Gastroesophageal sphincter (tissue), 4 donors: ENCODE measurements around the gene LRRFIP2. TPM values are rescaled to one million over a fixed set of nuclear protein-coding genes. Genes with fewer than 3 reads are reported as not detected.

Experiments
- ATAC-seq: fragments of 150-250 bp; one replicate; pipeline ENCODE4 v1.9.1; 2016; ENCODE audit warnings: mild to moderate bottlenecking, moderate library complexity
- H3K27ac ChIP-seq, 4 donors: fragments of 200-600 bp; sonication (generic) in 3 of 4; 1 replicate in 3 of 4; 2 replicates in 1 of 4; pipeline ENCODE4 v1.5.1; 2016 to 2019
- H3K27me3 ChIP-seq: fragments of 200-600 bp; sonication (generic); one replicate; pipeline ENCODE4 v1.5.1; 2019
- H3K36me3 ChIP-seq, 2 donors: fragments of 200-600 bp; sonication (generic); one replicate each; pipeline ENCODE4 v1.5.1; 2019; ENCODE audit warnings: control low read depth in 1 of 2
- H3K4me1 ChIP-seq, 3 donors: fragments of 200-600 bp; sonication (generic); 1 replicate in 2 of 3; 2 replicates in 1 of 3; pipeline ENCODE4 v1.5.1; 2016 to 2019; ENCODE audit warnings: control low read depth in 2 of 3
- H3K4me3 ChIP-seq, 2 donors: fragments of 200-600 bp; sonication (generic); one replicate each; pipeline ENCODE4 v1.5.1; 2019; ENCODE audit warnings: mild to moderate bottlenecking in 1 of 2, moderate library complexity in 1 of 2
- H3K9me3 ChIP-seq, 3 donors: fragments of 200-600 bp; sonication (generic); one replicate each; pipeline ENCODE4 v1.5.1; 2017 to 2019; ENCODE audit warnings: control low read depth in 2 of 3
- EP300 ChIP-seq: sonication (generic); formaldehyde crosslinking; IDR thresholded peaks from one replicate; pipeline ENCODE4 v1.6.1; 2017; ENCODE audit warnings: antibody characterized with exemption, mild to moderate bottlenecking
- POLR2A ChIP-seq, 2 donors: fragments of 450-650 bp; IDR thresholded peaks; one replicate each; pipeline ENCODE4 v1.6.1; 2017; ENCODE audit warnings: antibody characterized with exemption in 2 of 2, mild to moderate bottlenecking in 2 of 2, moderate library complexity in 1 of 2
- POLR2AphosphoS5 ChIP-seq: sonication (generic); formaldehyde crosslinking; IDR thresholded peaks from one replicate; pipeline ENCODE4 v1.6.1; 2017; ENCODE audit warnings: antibody characterized with exemption
- WGBS, 2 donors: methylation state at CpG; one replicate each; pipeline ENCODE4 v1.1.5; 2018; ENCODE audit warnings: low coverage in 1 of 2; 5-methylcytosine and 5-hydroxymethylcytosine counted together
- total RNA-seq, 4 donors: library from RNA; depleted of rRNA; stranded (reverse); fragments of >200 nt; gene quantifications; one replicate each; pipeline ENCODE4 v1.1.0, GENCODE V29; 2016
- TF ChIP-seq, protein P1 (sequence below), 4 experiments: fragments of 200-600 bp in 2 of 4; fragments of 450-650 bp in 2 of 4; sonication (generic) in 1 of 4; IDR thresholded peaks; one replicate each; pipeline ENCODE4 v1.5.1; 2017 to 2019; ENCODE audit warnings: antibody characterized with exemption in 4 of 4, mild to moderate bottlenecking in 2 of 4, moderate library complexity in 2 of 4

Gene LRRFIP2
- total RNA-seq, 4 donors from 2014 or later = 79.4 to 123 (median 88.4) TPM

GRCh38 chr3:37219266-37219665 is 44.9 kb upstream of the LRRFIP2 start:
- Histone ChIP-seq H3K27me3 (no peaks in the 10 kb centered on the region), H3K36me3 (peaks cover 0 to 5% of the 10 kb centered on the region in 2 donors), H3K9me3 (no peaks in the 10 kb centered on the region), H3K27ac (no peak overlapping the region), H3K4me1 (no peaks in the 10 kb centered on the region), H3K4me3 (no peak overlapping the region)
- WGBS, 2 donors = 57 to 65% methylated on average over 1 of the region's 1 CpG
- TF ChIP-seq EP300 (no peak), POLR2AphosphoS5 (no peak)
- TF ChIP-seq, protein P1, sequence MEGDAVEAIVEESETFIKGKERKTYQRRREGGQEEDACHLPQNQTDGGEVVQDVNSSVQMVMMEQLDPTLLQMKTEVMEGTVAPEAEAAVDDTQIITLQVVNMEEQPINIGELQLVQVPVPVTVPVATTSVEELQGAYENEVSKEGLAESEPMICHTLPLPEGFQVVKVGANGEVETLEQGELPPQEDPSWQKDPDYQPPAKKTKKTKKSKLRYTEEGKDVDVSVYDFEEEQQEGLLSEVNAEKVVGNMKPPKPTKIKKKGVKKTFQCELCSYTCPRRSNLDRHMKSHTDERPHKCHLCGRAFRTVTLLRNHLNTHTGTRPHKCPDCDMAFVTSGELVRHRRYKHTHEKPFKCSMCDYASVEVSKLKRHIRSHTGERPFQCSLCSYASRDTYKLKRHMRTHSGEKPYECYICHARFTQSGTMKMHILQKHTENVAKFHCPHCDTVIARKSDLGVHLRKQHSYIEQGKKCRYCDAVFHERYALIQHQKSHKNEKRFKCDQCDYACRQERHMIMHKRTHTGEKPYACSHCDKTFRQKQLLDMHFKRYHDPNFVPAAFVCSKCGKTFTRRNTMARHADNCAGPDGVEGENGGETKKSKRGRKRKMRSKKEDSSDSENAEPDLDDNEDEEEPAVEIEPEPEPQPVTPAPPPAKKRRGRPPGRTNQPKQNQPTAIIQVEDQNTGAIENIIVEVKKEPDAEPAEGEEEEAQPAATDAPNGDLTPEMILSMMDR (IDR thresholded peaks at IDR 0.05) = no peak
- no peak for ATAC-seq

DNA sequence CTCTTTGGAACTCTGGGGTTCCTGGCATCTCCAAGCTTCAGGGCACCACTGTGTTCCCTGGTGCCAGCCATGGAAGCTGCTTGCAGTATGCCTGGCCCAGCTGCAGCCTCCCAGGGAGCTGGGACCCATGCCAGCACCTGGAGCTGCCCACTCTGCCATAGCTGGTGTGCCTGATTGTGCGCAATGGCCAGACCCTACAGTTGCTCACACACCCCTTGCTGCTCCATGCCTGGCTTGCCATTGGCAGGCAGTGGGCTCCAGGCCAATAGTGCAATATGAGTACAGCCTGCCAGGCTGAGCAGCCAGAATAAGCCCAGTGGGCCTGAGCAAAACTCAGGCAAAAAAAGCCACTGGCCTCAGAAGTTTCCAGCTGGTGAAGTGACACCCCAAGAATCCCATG is 43.8 kb upstream of the LRRFIP2 start:
- TF ChIP-seq EP300 (no peak), POLR2A (IDR thresholded peaks at IDR 0.05) (no peak), POLR2AphosphoS5 (no peak)
- TF ChIP-seq, protein P1 (IDR thresholded peaks at IDR 0.05) = no peak
- peaks cover 0 to 2% (median 0%) of the 10 kb centered on the region in 3 donors for H3K4me1 ChIP-seq
- no peak overlapping the region for H3K27ac ChIP-seq
- no peak overlapping the region for H3K4me3 ChIP-seq
- ATAC-seq = no peak
- WGBS, 2 donors = no CpG with 5 or more reads among the region's 1 CpG
- no peaks in the 10 kb centered on the region for H3K9me3 ChIP-seq
- no peaks in the 10 kb centered on the region for H3K27me3 ChIP-seq
- H3K36me3 ChIP-seq = peaks cover 0 to 5% of the 10 kb centered on the region in 2 donors

DNA sequence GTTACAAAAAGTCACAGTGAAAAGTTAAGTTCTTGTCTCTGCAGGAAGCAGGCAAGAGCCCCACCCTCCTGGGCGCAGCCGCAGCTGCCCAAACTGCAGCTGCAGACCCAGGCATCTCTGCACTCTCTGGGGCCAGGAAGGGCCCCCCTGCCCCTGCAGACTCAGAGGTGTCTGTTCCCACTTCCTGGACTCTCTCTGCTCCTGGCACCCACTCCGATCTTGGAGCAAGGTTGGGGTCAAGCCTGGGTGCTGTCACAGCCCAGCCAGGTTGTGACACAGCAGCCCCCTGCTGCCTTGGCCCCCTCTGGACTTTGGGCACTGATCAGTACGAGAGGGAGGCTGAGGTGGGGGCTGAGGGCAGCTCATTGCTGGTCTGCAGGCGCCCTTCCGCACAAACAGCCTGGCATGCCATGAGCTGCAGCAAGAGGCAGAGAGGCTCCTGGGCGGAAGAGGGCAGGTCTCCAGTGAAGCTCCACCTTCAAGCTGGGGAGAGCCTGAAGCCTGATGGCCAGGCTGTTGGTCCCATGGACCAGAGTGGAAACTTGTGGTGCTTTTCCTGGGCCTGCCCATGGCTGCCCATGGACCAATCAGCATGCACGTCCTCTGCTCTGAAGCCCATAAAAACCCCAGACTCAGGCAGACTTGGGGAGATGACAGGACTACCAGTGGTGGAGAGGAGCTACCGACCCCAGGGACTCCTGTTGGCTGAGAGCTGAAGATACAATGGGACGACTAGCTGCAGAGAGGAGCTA is 42.9 kb upstream of the LRRFIP2 start:
- H3K4me1 ChIP-seq = peaks cover 0 to 9% (median 0%) of the 10 kb centered on the region in 3 donors
- WGBS, 2 donors = 65% methylated on average over 2 of the region's 10 CpGs; no CpG with 5 or more reads in 1 of the 2 donors
- TF ChIP-seq POLR2AphosphoS5 (no peak), POLR2A (IDR thresholded peaks at IDR 0.05) (no peak), EP300 (no peak)
- TF ChIP-seq, protein P1 (IDR thresholded peaks at IDR 0.05) = no peak
- H3K9me3 ChIP-seq = no peaks in the 10 kb centered on the region
- peaks cover 0 to 5% of the 10 kb centered on the region in 2 donors for H3K36me3 ChIP-seq
- no peak overlapping the region for H3K4me3 ChIP-seq
- H3K27ac ChIP-seq = no peak overlapping the region
- no peak for ATAC-seq
- H3K27me3 ChIP-seq = no peaks in the 10 kb centered on the region

- Histone ChIP-seq H3K27me3 (no peaks in the 10 kb centered on the region), H3K4me1 (peaks cover 0 to 9% (median 0%) of the 10 kb centered on the region in 3 donors), H3K9me3 (peaks cover 0 to 2% (median 0%) of the 10 kb centered on the region in 3 donors), H3K4me3 (no peak overlapping the region), H3K27ac (no peak overlapping the region), H3K36me3 (peaks cover 0 to 5% of the 10 kb centered on the region in 2 donors)
- TF ChIP-seq, protein P1 (IDR thresholded peaks at IDR 0.05) = no peak
- TF ChIP-seq POLR2AphosphoS5 = no peak
- no peak for TF ChIP-seq EP300
- TF ChIP-seq POLR2A (IDR thresholded peaks at IDR 0.05) = no peak
- no peak for ATAC-seq
- 77 to 83% methylated on average over 3 of the region's 3 CpGs for WGBS, 2 donors
Measured at GRCh38 chr3:37216597-37217097, 42.3 kb upstream of the LRRFIP2 start.

GRCh38 chr3:37214076-37214475 is 39.7 kb upstream of the LRRFIP2 start:
- no peaks in the 10 kb centered on the region for H3K27me3 ChIP-seq
- no peak overlapping the region for H3K4me3 ChIP-seq
- no peak for ATAC-seq
- peaks cover 0 to 4% (median 0%) of the 10 kb centered on the region in 3 donors for H3K9me3 ChIP-seq
- TF ChIP-seq POLR2AphosphoS5 = no peak
- TF ChIP-seq EP300 = no peak
- TF ChIP-seq POLR2A (IDR thresholded peaks at IDR 0.05) = no peak
- TF ChIP-seq, protein P1 (IDR thresholded peaks at IDR 0.05) = no peak
- no peak overlapping the region for H3K27ac ChIP-seq
- 60% methylated on average over 2 of the region's 3 CpGs; no CpG with 5 or more reads in 1 of the 2 donors for WGBS, 2 donors
- H3K4me1 ChIP-seq = peaks cover 0 to 9% (median 0%) of the 10 kb centered on the region in 3 donors
- H3K36me3 ChIP-seq = peaks cover 0 to 7% of the 10 kb centered on the region in 2 donors
